Lung (tissue), 12 donors: ENCODE data around the gene AGPAT3. TPM values are rescaled to one million over a fixed set of nuclear protein-coding genes. Genes with fewer than 3 reads are reported as not detected.
"Not testable (repeated sequence)": the region's sequence is repeated elsewhere in the genome, so short reads cannot be mapped to it uniquely, and the experiment has no call there.

Experiments
- ATAC-seq: fragments of 200-7000 bp; cut with Tn5 transposase; one replicate; pipeline ENCODE4 v1.9.1; 2020; ENCODE audit warnings: moderate number of reproducible peaks; ENCODE audit not compliant: insufficient read depth, low FRiP score
- DNase-seq, 3 donors: peaks; one replicate each; pipeline ENCODE4 v3.0.0-alpha.2; 2013 to 2017
- H3K27ac ChIP-seq, 2 donors: one replicate each; pipeline ENCODE4 v1.5.1; 2013; ENCODE audit warnings: mild to moderate bottlenecking in 2 of 2, moderate library complexity in 2 of 2, control low read depth in 1 of 2, inconsistent platforms in 1 of 2, low read depth in 1 of 2, low read length in 1 of 2
- H3K27me3 ChIP-seq, 3 donors: one replicate each; pipeline ENCODE4 v1.5.1; 2013; ENCODE audit warnings: low read length in 2 of 3; ENCODE audit not compliant: control insufficient read depth in 3 of 3, insufficient read depth in 3 of 3
- H3K36me3 ChIP-seq, 4 donors: one replicate each; pipeline ENCODE4 v1.5.1; 2013; ENCODE audit warnings: low read length in 4 of 4, mild to moderate bottlenecking in 1 of 4, moderate library complexity in 1 of 4; ENCODE audit not compliant: control insufficient read depth in 4 of 4, insufficient read depth in 4 of 4
- H3K4me1 ChIP-seq, 5 donors: one replicate each; pipeline ENCODE4 v1.5.1; 2013; ENCODE audit warnings: low read length in 5 of 5, mild to moderate bottlenecking in 2 of 5, moderate library complexity in 1 of 5; ENCODE audit not compliant: control insufficient read depth in 5 of 5, insufficient read depth in 5 of 5
- H3K4me3 ChIP-seq: one replicate; pipeline ENCODE4 v1.5.1; 2013; ENCODE audit warnings: mild to moderate bottlenecking, control low read depth, moderate library complexity
- H3K9ac ChIP-seq, 2 donors: one replicate each; pipeline ENCODE4 v1.5.1; 2013; ENCODE audit warnings: low read length in 2 of 2, control low read depth in 1 of 2; ENCODE audit not compliant: insufficient read depth in 1 of 2
- H3K9me3 ChIP-seq, 4 donors: one replicate each; pipeline ENCODE4 v1.5.1; 2013; ENCODE audit warnings: low read length in 3 of 4, mild to moderate bottlenecking in 1 of 4, moderate library complexity in 1 of 4; ENCODE audit not compliant: control insufficient read depth in 4 of 4, insufficient read depth in 3 of 4
- WGBS, 2 donors: extraction: QIAGEN DNeasy Blood & Tissue Kit; methylation state at CpG; one replicate each; pipeline ENCODE4 v1.1.7; 2013; 5-methylcytosine and 5-hydroxymethylcytosine counted together
- polyA plus RNA-seq, 2 donors: library from polyadenylated mRNA; stranded (reverse); fragments of 200-250 nt; gene quantifications; one replicate each; pipeline ENCODE4 v1.2.1, GENCODE V29; 2013
- total RNA-seq, 2 donors: library from RNA; depleted of rRNA in 1 of 2; stranded (reverse); fragments of >200 nt in 1 of 2; gene quantifications; one replicate each; pipeline ENCODE4 v1.2.1, GENCODE V29; 2014 to 2021
- TF ChIP-seq, protein P1 (sequence below): IDR thresholded peaks from 2 replicates; pipeline ENCODE4 v1.5.1; 2012; ENCODE audit warnings: mild to moderate bottlenecking; ENCODE audit errors: control extremely low read depth, extremely low read depth
- donor health status: control.
- donor health status: control.
- donor health status: Bipolar disorder and iron deficiency.
- donor health status: healthy.
- donor health status: DM: yes; HTN: yes; CAD: no.

The AGPAT3 gene
- total and polyA plus RNA-seq, 4 donors: 29.4 to 120 (median 43.9) TPM

DNA sequence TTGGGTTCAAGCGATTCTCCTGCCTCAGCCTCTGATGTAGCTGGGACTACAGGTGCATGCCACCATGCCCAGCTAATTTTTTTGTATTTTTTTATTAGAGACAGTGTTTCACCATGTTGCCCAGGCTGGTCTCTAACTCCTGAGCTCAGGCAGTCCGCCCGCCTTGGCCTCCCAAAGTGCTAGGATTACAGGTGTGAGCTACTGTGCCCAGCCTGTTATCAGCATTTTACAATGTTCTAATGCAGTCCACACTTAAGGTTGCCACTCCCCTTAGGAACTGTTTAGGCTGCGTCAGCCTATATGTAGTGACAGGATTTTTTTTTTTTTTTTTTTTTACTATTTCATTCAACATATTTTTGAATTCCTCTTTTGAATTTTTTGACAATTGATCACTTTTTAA, 30.2 kb downstream of the AGPAT3 start:
- TF ChIP-seq, protein P1, sequence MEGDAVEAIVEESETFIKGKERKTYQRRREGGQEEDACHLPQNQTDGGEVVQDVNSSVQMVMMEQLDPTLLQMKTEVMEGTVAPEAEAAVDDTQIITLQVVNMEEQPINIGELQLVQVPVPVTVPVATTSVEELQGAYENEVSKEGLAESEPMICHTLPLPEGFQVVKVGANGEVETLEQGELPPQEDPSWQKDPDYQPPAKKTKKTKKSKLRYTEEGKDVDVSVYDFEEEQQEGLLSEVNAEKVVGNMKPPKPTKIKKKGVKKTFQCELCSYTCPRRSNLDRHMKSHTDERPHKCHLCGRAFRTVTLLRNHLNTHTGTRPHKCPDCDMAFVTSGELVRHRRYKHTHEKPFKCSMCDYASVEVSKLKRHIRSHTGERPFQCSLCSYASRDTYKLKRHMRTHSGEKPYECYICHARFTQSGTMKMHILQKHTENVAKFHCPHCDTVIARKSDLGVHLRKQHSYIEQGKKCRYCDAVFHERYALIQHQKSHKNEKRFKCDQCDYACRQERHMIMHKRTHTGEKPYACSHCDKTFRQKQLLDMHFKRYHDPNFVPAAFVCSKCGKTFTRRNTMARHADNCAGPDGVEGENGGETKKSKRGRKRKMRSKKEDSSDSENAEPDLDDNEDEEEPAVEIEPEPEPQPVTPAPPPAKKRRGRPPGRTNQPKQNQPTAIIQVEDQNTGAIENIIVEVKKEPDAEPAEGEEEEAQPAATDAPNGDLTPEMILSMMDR: no peak
- H3K9me3 ChIP-seq: peaks cover 0 to 8% (median 2%) of the 10 kb centered on the region in 4 donors
- H3K36me3 ChIP-seq: peaks cover 0 to 11% (median 7%) of the 10 kb centered on the region in 4 donors
- peaks cover 0 to 5% (median under 1%) of the 10 kb centered on the region in 5 donors for H3K4me1 ChIP-seq
- no peaks in the 10 kb centered on the region for H3K27me3 ChIP-seq
- no peak for DNase-seq
- H3K27ac ChIP-seq: no peak overlapping the region
- WGBS, 2 donors: 87 to 94% methylated on average over 4 of the region's 4 CpGs
- no peak for ATAC-seq
- H3K4me3 ChIP-seq: no peak overlapping the region
- no peak overlapping the region for H3K9ac ChIP-seq

DNA sequence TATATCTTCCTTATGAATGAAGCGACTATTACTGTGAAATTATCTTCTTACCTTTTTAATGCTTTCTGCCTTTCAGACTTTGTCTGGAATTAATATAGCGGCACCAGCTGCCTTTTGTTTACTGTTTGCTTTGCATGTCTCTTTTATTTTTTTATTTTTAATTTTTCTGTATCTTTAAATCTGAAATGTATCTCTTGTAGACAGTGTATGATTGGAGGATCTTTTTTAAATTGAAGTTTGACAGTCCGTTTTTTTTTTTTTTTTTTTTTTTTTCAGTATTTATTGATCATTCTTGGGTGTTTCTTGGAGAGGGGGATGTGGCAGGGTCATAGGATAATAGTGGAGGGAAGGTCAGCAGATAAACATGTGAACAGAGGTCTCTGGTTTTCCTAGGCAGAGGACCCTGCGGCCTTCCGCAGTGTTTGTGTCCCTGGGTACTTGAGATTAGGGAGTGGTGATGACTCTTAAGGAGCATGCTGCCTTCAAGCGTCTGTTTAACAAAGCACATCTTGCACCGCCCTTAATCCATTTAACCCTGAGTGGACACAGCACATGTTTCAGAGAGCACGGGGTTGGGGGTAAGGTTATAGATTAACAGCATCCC, 31.8 kb downstream of the AGPAT3 start:
- not testable (repeated sequence) for DNase-seq, H3K27ac ChIP-seq, ATAC-seq, H3K9me3 ChIP-seq, H3K4me1 ChIP-seq, H3K4me3 ChIP-seq, H3K27me3 ChIP-seq, H3K9ac ChIP-seq
- peaks cover 0 to 11% (median 7%) of the 10 kb centered on the region in 4 donors for H3K36me3 ChIP-seq
- WGBS, 2 donors: 83 to 93% methylated on average over 3 of the region's 8 CpGs

DNA sequence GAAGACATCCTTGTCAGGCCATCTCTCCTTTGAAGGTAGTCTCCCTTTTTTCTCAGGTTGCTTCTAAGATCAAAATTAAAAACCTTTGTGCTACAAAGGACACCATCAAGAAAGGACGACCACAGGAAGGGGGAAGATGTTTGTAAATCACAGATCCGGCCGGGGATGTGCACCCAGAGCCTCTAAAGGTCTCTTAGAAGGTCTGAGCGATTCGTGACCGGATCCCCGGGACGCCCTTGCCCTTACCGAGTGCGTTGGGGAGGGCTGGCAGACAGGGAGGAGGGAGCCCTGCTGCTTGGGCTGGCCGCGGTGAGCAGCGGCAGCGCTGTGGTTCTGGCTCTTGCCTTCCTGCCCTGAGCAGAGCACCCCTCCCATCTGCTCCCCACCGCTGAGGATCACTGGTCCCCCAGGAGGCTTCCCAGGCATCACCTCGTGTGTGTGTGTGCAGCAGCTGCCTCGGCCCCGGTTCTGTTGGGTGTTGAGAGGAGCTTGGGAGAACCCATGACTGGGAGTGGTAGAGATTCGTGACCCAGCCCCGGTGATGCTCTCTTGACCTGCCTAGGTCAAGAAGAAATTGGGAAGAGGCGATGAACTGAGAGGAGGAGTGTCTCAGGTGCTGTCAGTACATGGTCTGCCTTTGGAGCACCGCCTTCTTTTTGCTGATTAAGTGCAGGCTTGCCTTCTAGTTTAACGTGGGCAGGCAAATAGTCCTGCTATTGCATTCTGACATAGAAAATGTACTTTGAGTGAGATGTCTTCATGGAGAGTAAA, 34.5 kb downstream of the AGPAT3 start:
- TF ChIP-seq, protein P1: no peak
- no peak for DNase-seq
- Histone ChIP-seq H3K4me3 (no peak overlapping the region), H3K27me3 (no peaks in the 10 kb centered on the region), H3K9me3 (peaks cover 0 to 5% (median 2%) of the 10 kb centered on the region in 4 donors), H3K4me1 (peaks cover 5 to 14% (median 10%) of the 10 kb centered on the region in 5 donors), H3K9ac (no peak overlapping the region), H3K36me3 (peaks cover 0 to 13% (median 8%) of the 10 kb centered on the region in 4 donors), H3K27ac (peak overlapping the region in 1 of 2 donors; percentile 33)
- 94 to 95% methylated on average over 23 of the region's 23 CpGs for WGBS, 2 donors
- no peak for ATAC-seq

DNA sequence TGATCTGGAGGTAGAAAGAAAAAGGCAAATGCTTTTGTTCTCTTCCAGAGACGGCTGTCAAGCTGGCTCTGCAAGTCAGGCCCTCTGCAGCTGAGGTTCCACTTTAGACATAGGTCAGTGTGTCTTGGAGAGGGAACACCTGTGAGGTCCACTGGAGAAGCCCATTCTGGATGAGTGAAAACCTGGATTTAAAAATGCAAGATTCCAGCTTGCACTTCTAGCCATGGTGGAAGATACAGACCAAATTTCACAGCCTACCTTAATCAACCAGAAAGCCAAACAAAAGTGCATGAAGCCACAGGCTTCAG, 35.0 kb downstream of the AGPAT3 start:
- peaks cover 0 to 5% (median 2%) of the 10 kb centered on the region in 4 donors for H3K9me3 ChIP-seq
- H3K4me3 ChIP-seq: no peak overlapping the region
- WGBS, 2 donors: 91 to 97% methylated on average over 1 of the region's 1 CpG
- H3K36me3 ChIP-seq: peaks cover 0 to 15% (median 8%) of the 10 kb centered on the region in 4 donors
- no peaks in the 10 kb centered on the region for H3K27me3 ChIP-seq
- H3K27ac ChIP-seq: no peak overlapping the region
- H3K4me1 ChIP-seq: peaks cover 5 to 14% (median 12%) of the 10 kb centered on the region in 5 donors
- ATAC-seq (no peak), DNase-seq (no peak)
- TF ChIP-seq, protein P1: no peak
- no peak overlapping the region for H3K9ac ChIP-seq
